Hepatic stellate cell (primary cell): ENCODE data around the gene OR5B2.
"Not testable (repeated sequence)": the region's sequence is repeated elsewhere in the genome, so short reads cannot be mapped to it uniquely, and the experiment has no call there.

Experiments used
- DNase-seq: peaks from one replicate; pipeline ENCODE4 v3.0.0; 2011; ENCODE audit warnings: low spot score

OR5B2 gene

DNA sequence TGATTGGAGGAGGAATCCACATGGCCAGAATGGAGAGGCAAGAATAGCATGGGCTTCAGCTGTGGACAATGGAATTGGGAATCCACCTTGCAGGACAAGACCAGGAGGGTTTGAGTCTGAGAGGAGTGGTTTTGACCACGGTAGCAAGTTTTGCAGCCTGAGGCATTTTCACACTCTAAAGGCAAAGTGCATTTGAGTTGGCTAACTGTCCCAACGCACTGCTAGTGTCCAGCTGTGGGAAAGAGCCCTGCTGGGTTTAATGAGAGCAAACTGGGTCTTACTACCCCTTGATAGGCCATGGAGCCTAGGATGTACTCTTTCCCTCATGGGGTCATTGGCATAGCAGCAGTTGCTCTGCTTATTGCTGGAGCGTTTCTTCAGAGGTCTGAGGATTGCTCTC, at the start of gene OR5B2:
OR5B2 (minus strand) TSS at position 101 of the 400 bp plus-strand sequence. CDS start 4,860 bp downstream, outside the sequence.
- no peak for DNase-seq

DNA sequence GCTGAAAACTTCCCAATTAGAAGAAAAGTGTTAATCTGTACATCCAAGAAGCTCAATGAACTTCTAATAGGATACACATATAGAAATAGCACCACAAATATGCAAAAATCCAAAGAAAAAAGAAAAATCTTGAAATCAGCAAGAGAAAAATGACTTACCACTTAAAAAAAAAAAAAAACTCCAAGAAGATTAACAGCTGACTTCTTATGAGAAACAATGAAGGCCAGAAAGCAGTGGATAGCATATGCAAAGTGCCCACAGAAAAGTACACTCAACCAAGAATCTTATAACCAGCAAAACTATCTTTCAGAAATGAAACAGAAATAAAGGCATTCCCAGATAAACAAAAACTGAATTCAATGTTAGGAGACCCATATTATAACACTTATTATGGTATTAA, 44.0 kb upstream of the OR5B2 start:
- DNase-seq, result no peak

DNA sequence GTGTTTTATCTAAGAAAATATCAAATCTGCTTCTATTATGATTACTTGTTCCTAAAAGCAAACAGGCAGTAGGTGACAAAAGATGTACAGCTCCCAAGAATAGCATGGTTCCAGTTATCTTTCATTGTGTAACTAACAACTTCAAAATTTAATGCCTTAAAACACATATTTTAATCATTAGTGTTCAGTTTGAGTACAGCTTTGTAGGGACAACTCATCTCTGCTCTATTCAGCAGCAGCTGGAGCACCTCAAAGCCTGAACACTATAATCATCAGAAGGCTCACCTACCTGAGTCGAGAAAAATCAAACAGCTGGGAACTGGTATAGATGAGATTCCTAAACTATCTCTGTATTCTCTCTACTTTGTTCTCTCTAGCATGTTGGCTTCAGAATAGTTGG, 38.4 kb upstream of the OR5B2 start:
- no peak for DNase-seq

DNA sequence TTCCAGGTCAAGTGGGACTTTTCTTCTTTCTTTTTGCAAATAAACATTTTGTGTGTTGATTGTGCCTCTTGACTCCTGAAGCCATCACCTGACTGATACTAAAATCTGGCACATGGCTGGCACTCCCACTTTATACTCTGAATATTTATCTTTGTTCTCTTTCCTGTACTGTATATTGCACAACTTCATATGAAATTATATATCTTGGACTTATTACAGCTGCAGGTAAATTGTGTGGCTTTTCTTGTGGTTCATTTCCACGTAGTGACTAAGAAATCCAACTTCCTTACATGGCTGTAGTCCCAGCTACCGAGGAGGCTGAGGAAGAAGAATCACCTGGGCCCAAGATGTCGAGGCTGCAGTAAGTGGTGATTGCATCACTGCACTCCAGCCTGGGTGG, 37.8 kb upstream of the OR5B2 start:
- no peak for DNase-seq

DNA sequence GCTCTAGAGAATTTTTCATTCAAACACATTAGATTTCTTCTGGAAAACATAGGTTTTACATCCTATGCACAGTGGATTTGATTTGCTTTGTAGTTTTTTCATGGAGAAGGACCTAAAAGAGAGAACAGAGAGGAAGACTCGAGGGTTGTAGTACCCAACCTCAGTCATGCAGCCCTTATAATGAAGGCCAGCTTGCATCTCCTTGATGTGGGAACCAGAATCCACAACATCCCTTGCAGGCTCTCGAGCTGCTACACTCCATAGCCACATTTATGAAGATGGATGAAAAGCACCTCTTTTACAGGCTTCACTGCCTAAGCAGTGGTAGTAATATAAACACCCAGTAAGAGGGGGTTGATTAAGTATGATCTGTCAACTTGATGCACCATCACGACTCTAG, 23.7 kb upstream of the OR5B2 start:
- no peak for DNase-seq

DNA sequence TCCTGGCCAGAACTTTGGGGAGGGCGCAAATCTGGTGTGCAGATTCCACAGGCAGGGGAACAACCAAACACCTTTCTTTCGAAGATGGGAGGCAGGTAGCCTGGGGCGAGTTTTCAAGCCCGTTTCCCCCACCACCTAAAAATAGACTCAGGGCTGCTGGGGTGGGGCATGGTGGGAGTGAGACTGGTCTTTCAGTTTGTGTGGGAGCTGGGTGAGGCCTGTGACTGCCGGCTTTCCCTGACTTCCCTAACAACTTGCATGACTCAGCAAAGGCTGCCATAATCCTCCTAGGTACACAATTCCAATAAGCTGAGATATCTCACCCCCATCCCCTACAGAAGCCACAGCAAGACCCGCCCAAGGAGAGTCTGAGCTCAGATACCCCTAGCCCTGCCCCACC, 18.4 kb upstream of the OR5B2 start:
- no peak for DNase-seq

DNA sequence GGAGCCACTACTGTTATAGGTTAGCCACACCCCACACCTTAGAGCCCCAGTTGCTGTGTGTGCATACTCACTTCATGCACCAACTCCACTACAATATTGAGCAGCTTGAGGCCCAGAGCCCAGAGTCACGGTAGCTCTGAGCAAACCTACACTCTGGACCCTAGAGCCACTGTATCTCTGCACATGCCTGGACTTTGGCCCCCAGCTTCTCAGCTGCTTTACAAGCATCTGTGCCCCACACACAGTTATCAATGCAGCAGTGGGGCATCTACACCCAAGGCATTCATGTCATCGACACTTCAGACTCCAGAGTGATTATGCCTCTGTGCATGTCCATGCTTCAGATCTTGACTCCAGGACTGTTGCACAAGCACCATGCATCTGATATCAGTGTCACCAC, 16.4 kb upstream of the OR5B2 start:
- no peak for DNase-seq

DNA sequence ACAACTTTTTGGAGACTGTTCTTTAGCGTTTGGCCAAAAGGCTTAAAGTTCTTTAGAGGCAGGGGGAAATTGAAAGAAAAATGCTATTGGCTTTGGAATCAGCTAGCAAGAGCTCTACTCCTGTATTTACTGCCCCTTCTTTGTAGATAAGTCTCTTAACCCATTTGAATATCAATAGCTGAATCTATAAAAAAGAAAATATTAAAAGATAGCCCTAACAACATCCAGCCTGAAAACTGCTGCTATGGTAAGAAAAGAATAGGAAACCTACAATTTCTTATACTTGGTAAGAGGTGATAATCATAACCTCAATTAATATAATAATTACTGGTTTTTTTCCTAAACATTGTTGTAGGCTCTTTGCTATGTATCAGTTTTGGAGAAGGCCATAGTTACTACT, 14.2 kb upstream of the OR5B2 start, which contains the start of gene OR5B12:
OR5B12 (minus strand) TSS at position 101 of the 400 bp plus-strand sequence. CDS start 2,085 bp downstream, outside the sequence.
- DNase-seq, result no peak

DNA sequence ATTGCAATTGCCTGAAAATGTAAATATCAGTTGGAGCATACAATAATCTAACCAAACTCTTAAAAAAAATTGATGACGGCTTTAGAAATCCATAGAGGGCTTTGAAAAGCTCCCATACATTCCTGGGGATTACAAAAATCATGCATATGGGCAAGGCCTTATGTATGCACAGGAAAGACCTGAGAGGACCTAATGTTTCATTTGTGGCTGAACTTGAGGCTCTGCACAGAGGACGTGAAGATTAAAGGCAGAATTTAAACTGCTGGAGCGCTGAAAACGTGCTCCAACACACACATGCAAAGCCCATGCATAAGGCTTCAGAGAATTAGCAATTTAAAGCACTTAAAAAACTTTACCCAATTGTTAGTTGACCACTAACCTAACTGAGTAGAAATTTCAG, 10.6 kb upstream of the OR5B2 start:
- DNase-seq, result no peak

DNA sequence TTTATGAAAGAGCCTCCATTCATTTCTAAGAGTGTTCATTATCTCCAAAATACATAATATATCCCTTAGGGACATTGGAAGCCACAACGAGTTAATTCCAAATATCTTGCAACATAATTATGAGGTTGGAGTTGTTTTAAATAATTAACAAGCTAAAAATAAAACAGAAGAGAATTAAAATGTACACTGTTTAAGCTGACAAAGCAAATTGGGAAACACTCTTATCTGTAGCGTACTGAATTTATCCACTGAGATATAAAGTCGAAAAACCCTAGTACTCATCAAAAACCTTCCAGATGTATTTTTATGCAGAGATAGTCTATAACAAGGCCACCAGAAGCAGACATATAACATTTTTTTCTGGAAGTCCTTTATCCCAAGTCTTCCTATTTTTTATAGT, 6.3 kb upstream of the OR5B2 start:
- no peak for DNase-seq

DNA sequence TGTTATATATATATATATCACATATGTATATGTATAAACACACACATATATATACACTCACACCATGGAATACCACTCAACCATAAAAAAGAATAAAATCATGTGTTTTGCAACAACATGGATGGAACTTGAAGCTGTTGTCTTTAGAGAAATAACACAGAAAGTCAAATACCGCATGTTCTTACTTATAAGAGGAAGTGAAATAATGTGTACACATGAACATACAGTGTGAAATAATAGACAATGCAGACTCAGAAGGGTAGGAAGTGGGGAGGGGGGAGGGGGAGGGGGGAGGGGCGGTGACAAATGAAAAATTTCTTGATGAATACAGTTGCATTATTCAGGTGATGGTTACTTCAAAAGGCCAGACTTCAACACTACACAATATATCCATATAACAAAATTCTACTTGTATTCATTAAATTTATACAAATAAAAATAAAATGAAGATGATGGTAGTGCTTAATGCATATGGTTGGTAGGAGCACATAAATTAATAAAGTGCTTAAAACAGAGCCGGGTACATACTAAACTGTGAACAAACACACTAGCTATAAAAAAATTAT, 5.8 kb upstream of the OR5B2 start:
- no peak for DNase-seq

DNA sequence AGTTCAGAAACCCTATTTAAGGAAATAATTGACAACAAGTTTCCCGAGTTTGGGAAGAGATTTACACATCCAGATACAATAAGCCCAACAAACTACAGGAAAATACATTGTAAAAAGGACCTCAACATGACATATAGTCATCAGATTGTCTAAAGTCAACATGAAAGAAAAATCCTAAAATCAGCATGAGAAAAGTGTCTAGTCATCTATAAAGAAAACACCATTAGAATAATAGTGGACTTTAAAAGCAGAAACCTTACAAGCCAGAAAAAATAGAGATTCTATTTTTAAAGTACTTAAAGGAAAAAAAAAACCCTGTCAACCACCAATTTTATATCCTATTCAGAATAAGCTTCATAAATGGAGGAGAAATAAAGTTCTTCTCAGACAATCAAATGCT, 1.4 kb upstream of the OR5B2 start:
- no peak for DNase-seq

DNA sequence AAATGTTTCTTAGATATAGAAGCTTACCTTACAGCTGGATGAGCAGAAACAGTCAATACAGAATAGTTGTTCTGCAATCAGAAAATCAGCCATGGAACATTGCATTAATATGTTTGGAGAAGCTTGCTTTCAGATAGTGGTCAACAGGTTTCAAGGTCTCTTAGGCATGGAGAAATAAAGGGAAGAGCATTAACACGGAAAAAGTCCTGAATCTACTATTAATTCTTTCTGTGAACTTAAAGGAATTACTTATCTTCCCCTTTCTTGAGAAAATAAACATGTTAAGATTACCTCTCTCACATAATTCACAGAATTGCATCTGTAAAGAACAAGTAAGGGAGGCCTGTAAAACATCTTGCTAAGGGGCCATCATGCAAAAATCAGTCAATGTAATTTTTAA, 21.1 kb downstream of the OR5B2 start, which contains the start of gene OR5B3:
OR5B3 (minus strand) TSS at position 101 of the 400 bp plus-strand sequence. CDS start 3,465 bp downstream, outside the sequence.
- no peak for DNase-seq

DNA sequence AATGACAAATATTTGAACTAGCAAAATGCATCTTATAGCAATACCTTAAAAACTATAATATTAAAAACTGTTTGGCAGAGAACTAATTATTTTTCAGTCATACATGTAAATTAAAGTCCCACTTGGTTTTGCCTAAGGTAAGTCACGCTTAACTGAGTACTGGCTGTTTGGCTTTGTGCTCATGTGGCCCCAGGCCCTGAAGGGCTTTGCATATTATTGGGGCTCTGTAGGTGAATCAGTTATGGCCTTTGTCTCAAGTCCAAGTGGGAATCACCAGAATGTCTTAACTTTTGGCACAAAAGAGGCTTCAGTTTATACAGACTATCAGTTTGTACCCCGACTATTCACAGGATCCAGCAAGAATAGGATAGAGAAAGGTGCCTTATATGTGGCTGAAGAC, 28.3 kb downstream of the OR5B2 start:
- not testable (repeated sequence) for DNase-seq

DNA sequence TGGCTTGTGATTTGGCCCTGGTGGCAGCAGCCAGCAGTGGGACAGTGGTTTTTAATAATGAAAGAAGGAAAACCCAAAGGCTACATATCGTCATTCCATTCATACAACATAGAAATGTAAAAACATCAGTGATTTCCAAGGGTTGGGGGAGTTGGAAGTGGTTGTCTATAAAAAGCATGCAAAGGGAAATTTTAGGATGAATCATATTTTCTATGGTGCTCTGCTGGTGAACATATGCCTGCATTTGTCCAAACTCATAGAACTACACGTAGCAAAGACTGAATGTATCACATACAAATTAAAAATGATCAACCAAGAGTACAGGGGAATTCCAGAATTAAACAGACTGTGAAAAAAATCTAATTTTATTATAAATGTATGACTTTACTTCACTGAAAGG, 32.3 kb downstream of the OR5B2 start:
- peak; percentile 14 for DNase-seq

DNA sequence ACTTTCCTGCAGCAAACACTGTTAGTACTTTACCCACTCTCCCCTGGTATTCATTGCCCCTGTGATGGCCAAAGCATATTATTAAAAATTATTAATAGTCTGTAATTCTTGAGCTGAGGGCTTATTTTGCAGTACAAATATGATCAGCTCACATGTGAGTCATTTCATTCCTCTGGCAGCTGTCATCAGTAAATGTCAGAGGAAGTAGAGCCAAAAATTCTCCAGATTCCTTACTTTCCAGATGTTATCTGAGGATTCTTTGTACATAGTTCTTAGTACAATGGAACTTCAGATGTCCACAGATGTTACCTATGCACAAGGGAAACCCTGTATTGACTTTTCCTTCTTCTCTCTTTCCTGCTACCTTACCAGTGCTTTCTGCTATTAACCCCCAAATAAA, 33.7 kb downstream of the OR5B2 start:
- peak; percentile 51 for DNase-seq

DNA sequence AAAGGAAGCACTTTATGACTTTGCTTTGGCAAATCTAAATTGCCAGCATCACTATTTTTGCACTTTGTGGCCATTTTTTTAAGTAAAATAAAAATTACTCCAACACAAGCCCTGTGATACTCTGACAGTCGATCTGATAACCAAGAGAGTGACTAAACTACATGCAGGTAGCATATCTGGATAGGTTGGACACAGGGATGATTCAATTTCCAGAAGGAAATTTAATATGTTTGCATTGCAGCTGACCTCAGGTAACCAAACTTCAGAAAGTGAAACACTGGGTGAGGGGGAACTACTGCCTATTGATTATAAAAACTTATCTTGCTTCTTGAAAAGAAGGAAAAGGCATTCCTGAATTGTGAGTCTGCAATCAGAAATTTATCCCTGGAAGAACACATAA, 35.2 kb downstream of the OR5B2 start:
- no peak for DNase-seq

DNA sequence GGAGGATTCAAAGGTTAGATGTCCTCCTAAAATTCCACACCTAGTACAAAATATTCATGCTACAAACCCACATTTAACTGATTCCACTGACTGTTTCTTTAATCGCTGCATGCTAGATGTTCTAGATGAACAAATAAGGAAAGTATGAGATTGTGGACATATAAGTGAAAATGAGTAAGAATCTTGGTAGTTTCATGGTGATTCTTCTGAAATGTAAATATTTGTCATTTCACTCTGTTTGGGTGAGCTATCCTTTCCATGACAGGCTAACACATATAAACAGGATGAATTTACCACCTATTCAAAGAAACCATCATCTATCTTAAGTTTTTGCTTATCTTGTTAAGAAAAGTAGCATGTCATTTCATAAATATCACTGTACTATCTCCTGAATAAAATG, 36.0 kb downstream of the OR5B2 start:
- DNase-seq, result no peak

DNA sequence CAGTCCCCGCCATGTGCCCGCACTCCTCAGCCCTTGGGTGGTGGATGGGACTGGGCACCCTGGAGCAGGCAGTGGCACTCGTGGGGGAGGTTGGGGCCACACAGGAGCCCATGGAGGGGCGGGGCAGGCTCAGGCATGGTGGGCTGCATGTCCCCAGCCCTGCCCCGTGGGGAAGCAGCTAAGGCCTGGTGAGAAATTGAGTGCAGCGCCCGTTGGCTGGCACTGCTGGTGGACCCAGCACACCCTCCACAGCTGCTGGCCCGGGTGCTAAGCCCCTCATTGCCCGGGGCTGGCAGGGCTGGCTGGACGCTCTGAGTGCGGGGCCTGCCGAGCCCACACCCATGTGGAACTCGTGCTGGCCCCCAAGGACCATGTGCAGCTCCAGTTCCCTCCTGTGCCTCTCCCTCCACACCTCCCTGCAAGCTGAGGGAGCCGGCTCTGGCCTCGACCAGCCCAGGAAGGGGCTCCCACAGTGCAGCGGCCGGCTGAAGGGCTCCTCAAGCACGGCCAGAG, 37.3 kb downstream of the OR5B2 start:
- no peak for DNase-seq
